HG02588 (cell line): Measurements from ENCODE around the gene STX1B.
"Not testable (repeated sequence)": the region's sequence is repeated elsewhere in the genome, so short reads cannot be mapped to it uniquely, and the experiment has no call there.

Experiments used
- ATAC-seq: cut with Tn5 transposase; IDR thresholded peaks from one replicate; pipeline ENCODE4 v1.9.1; 2021; ENCODE audit warnings: mild to moderate bottlenecking, moderate library complexity; ENCODE audit not compliant: unreplicated experiment

The STX1B gene

GRCh38 chr16:31016018-31016417, 5.6 kb upstream of the STX1B start:
- no peak for ATAC-seq

DNA sequence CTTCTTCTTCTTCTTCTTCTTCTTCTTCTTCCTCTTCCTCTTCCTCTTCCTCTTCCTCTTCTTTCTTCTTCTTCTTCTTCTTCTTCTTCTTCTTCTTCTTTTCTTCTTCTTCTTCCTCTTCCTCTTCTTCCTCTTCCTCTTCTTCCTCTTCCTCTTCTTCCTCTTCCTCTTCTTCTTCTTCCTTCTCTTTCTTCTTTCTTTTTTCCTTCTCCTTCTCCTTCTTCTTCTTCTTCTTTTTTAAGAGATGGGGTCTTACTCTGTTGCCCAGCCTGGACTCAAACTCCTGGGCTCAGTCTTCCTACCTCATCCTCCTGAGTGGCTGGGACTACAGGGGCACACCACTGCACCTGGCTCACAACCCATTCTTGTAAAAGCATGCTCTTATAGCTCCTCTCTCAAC, 2.9 kb upstream of the STX1B start:
- not testable (repeated sequence) for ATAC-seq

GRCh38 chr16:31011815-31012214, 1.4 kb upstream of the STX1B start:
- ATAC-seq, result not testable (repeated sequence)

- ATAC-seq, result no peak
Observed at GRCh38 chr16:31009894-31010584, 399 bp downstream of the STX1B start.

DNA sequence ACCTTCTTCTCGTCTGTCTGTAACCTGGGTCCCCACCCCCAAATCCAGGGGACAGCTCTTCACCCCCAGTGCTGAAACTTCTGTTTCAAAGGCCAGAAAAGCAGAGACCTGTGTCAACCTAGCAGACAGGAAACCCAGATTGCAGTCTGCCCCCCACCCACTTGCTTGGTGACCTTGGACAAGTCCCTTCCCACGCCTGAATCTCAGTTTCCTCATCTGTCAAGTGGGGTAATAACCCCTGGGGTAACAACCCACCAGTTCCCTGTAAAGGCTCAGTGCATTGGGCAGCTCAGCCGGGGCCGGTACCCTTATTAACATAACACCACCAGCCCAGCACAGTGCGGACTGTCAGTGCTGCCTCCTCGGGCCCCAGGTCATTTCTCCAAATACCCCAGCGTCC, 1.3 kb downstream of the STX1B start:
- ATAC-seq, result no peak

DNA sequence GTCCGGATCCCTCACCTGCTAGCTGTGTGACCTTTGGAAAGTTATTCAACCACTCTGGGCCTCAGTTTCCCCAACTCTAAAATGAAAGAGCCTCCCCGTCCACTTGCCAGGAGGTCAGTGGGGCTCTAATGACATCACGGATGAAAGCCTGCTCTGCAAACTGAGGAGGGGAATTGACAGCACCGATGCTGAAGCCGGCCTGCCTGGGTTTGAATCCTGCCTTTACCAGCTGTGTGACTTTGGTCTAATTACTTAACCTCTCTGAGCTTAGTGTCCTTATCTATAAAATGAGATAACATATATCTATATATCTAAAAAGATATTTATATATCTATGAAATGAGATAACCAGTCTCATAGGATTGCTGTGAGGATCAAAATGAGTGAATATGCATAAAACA, 1.9 kb downstream of the STX1B start:
- no peak for ATAC-seq

DNA sequence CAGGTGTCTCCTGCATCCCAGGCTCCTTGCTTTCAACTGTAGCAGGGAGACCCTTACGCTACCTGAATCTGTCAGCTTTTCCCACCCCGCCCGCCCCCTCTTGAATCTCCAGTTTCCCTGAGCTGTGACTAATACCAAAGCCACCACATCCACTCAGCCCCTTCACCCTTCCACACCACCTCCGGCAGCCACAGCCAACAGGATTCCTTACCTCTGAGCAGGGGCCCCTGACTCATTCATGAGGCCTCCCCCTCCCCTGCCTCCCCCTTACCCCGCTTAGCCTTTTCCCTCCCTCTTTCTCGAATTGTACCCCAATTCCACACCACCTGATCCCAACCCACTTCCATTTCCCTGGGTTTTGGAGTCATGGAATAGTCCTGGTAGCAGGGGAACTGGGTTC, 2.3 kb downstream of the STX1B start:
- ATAC-seq, result no peak

GRCh38 chr16:31007684-31008083, 2.8 kb downstream of the STX1B start:
- ATAC-seq, result no peak

DNA sequence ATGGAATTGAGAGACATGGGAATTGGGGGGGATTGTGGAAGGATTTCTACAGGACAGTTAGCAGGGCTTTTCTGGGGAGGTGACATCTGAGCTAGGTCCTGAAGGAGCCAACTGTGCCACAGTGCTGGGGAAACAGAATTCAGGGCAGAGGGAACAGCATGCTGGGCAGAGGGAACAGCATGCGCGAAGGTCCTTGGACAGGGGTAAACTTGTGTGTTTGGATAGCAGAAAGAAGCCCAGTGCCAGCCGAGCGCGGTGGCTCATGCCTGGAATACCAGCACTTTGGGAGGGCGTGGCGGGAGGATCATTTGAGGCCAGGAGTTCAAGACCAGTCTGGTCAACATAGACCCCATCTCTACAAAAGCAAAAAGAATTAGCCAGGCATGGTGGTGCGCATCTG, 3.8 kb downstream of the STX1B start:
- ATAC-seq, result no peak

GRCh38 chr16:31006086-31006385, 4.4 kb downstream of the STX1B start:
- ATAC-seq, result no peak

- no peak for ATAC-seq
Observed at GRCh38 chr16:31005350-31006085, 4.9 kb downstream of the STX1B start.

DNA sequence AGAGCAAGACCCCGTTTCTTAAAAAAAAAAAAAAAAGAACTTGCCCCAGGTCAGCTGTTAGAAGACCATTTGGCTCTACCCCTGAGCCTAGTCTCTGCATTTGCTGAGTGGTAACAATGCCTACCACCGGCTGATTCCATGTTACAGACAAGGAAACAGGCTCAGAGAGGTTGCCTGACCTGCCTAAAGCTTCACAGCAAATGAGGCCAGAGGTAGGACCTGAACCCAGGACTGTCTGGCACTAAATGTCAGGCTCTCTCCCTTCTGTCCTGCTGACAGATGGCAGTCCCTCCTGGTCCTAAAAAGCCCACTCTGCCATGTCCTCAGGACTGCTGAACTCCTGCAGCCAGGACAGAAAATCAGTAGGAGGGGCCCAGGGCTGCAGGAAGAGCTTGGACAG, 5.8 kb downstream of the STX1B start:
- no peak for ATAC-seq

GRCh38 chr16:31003744-31004143, 6.7 kb downstream of the STX1B start:
- no peak for ATAC-seq

GRCh38 chr16:31002862-31003341, 7.5 kb downstream of the STX1B start:
- ATAC-seq, result no peak

DNA sequence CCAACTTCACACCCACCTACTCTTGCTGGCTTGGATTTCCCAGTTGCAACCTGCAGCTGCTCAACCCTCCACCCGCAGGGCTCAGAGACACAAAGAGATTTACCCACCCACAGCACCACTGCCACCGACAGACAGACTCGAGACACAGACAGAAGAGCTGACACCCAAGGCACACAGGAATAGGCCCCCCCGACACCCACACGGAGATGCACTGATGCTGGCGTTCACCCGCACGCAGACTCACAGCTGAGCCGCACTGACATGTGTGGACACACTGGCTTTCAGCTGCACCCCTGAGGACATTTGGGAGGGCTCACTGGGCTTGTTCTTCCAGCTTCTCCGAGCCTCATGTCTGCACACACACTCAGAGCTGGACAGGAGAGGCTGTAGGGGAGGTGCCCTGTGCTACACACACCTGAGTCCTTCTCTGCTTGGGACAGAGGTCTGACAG, 8.2 kb downstream of the STX1B start:
- ATAC-seq, result no peak

- no peak for ATAC-seq
Observed at GRCh38 chr16:31001507-31002249, 8.8 kb downstream of the STX1B start.

GRCh38 chr16:31000671-31001382, 9.6 kb downstream of the STX1B start:
- ATAC-seq, result no peak

DNA sequence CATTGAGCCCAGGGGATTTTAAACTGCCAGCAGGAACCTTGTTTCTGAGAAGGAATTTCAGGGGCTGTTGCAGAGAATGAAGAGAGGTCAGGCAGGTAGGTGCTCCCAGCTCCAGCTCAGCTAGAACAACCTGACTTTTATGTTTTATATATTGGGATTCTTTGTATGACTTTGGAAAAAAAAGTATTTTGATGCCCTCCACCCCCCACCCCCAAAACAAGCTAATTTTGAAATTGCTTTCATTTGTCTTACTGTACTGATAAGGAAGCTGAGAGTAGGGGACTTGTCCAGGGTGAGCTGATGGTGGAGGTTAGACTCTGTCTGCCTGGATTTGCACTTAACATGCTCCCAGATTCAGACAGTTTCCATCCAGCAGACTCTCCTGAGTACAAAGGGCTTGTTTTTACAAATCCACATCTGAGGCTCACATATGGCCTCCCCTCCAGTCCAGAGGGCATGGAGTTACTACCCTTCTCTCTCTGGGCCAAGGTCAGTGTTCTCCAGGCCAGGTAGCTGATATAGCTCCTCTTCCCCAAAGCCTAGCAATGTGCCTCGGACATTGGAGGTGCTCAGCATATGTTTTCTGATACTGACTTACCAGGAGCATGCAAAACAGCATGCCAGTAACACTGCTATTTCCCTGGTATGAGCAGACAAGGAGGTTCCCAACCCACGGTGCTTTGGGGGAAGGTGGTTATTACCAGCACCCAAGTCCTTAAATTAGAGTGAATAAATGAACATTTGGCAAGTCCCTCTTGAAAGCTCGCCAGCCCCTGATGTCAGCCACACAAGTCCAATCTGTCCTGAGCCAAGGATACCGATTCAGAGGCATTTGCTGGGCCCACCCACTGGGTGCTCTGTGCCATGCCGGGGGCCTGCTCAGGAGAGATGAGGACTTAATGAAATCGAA, 11.3 kb downstream of the STX1B start:
- ATAC-seq, result no peak

GRCh38 chr16:30997725-30998711, 12.4 kb downstream of the STX1B start:
- ATAC-seq, result no peak
